ENCODE results near the gene FBXW7.

FBXW7 gene

DNA sequence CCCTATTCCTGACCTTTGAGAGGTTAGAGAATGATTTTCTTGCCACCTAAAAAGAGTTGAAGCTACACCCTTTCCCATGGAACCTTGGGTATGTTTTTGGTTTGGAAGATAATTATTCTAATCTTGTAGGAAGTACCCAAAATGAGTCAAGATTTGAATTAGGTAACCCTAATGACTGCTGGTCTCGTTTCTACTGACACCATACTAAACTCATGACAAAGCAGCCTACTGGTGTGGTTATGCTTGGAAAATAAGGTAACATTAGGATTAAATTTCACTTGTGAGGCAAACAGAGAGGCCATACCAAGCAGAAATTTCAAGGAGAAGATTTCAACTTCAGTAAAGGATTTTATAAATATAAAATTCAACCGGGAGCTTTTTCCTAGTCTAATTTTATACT, 107.9 kb downstream of the FBXW7 start:
- DNase-seq (ENCODE audit: low read depth in 2 of 2), result no peak

DNA sequence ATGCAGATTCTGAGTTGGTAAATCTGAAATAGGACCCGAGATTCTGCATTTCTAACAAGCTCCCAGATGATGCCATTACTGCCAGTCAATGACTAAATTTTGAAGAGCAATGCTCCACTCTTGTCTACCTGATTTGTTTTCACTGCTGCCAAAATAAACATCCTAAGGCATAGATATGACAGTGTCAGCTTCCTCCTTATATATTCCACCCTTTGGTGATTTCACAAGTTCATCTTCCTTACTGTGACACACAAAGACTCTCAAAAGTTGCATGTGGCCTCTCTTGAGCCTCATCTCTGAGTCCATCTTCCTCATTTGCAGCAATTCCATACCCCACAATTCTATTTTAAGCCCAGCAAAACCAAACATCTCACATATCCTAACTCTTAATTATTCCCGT, 110.9 kb downstream of the FBXW7 start:
- DNase-seq (ENCODE audit: low read depth in 2 of 2), result no peak

DNA sequence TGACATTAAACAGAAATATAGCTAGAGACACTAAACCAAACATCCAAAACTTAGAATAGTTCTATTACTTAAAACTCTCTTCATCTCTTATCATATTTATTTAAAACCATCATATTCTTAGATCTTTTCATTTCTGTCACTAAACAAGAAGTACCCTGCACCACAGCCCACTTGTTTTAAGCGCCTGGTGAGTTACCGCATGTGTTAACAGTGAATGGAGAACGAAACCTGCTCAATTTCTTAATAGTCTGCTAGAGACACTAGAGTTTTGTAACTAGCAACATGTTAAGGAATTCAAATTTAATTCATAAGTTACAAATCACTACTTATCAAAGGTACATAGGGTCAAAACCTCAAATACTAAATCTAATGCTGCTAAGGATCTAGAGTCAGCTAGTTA, 111.5 kb downstream of the FBXW7 start:
- no peak for DNase-seq (ENCODE audit: low read depth in 2 of 2)

DNA sequence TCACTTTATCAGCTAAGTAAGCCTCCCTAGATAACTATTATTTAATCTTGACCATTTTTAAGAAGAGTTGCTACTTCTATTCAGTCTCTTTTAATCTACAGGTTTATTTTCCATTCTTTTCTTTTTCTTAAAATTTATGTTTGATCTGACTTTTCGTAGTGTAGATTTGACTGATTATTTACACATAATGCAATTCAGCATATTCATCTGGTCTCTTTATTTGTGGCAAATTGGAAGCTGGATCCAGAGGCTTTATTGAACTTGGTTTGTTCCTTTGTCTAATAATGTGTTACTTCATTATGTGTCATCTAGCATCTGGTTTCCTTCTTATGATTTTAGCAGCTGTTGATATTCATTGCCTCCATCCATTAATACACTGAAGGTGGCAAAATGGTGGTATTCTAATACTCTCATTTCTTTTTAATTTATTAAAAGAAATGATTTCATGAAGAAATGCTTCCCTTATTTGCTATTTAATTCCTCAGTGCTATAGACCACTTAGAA, 113.0 kb downstream of the FBXW7 start:
- DNase-seq (ENCODE audit: low read depth in 2 of 2), result no peak

DNA sequence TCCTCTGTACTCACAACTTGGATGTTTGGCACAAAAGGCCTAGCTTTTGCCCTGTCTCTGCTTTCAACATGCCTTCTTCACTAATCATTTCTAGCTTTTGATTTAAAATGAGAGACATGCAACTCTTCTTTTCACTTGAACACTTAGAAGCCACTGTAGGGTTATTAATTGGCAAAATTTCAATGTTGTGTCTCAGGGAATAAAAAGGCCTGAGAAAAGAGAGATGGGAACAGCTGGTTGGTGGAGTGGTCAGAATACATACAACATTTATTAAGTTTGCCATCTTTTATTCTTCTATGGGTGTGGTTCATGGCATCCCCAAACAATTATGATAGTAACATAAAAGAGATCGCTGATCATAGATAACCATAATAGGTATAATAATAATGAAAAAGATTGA, 114.3 kb downstream of the FBXW7 start:
- DNase-seq (ENCODE audit: low read depth in 2 of 2), result no peak

DNA sequence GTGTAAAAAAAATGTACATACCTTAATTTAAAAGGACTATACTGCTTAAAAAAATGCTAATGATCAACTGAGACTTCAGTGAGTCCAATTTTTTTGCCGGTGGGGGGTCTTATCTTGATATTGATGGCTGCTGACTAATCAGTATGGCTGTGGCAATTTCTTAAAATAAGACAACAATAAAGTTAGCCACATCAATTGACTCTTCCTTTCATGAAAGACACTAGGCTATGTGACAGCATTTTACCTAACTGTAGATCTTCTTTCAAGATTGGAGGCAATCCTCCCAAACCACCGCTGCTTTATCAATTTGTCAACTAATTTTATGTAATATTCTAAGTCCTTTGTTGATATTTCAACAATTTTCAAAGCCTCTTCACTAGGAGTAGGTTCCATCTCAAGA, 116.1 kb downstream of the FBXW7 start:
- DNase-seq (ENCODE audit: low read depth in 2 of 2), result no peak

DNA sequence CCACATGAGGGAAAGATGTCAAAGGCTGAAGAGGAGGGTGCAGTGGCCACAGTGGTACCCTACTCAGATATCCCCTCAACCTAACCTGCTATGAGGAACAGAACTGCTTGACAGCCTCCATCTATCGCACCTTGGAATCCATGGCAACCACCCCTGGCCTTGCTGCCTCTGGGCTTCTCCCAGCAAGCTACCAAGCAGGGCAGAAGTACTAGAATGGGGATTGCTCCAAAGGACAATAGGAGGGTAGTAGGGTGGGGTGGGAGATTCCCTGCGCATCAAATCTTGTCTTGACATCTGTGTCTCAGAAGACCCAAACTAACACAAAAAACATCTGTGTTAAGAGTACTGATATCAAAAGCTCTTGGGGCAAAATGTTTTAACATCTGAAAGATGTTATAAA, 118.2 kb downstream of the FBXW7 start:
- no peak for DNase-seq (ENCODE audit: low read depth in 2 of 2)

DNA sequence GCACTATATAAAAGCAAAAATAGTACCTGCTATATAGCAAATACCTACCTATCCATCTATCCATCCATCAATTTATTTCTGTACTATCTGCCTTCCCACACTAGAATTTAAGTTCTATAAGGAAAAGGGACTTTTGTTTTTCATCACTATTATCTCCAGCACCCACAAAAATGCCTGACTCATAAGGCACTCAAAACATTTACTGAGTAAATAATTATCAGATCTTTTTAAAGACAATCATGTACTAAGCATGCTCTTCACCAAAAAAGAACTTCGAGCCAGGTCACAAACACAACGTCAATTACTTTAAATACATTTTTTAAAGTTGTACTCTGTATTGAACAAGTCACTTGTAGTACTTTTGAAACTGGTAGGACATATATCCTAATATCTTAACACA, 119.9 kb downstream of the FBXW7 start:
- no peak for DNase-seq (ENCODE audit: low read depth in 2 of 2)

DNA sequence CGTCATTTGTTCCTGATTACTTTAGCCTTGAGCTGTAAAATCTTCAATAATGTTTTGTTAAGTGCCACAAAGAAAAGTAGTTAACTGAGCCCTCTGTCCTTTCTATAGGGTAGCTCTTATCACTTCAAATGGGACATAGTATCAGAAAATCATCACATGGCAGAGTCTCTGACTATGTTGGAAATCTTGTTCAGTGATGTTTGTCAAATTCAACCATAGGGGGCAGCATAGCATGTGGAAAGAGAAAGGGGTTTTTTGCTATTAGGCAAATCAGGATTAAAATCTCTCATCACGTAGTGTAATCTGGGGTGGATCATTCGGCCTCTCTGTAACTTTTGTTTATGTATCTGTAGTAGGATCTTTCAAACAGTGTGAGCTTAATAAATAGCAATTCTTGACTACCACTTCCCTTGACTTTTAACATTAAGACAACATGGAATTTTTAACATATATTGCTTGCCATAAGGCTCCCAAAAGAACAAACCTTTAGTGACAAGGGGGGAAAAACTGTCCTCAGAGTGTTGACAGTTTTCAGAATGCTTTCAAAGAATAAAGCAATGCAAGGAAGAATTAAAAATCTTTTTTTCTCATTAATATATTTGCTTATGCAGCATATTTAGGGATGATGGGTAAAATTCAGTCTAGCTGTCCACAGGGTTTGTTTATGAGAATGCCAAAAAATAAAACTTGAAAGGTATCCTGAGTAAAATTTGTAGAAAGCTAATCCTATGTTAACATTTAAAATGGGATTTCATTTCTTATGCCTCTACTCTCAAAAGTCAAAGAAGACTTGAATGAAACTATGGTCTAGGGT, 127.2 kb downstream of the FBXW7 start:
- DNase-seq (ENCODE audit: low read depth in 2 of 2), result peak in 1 of 2 donors; percentile 14

DNA sequence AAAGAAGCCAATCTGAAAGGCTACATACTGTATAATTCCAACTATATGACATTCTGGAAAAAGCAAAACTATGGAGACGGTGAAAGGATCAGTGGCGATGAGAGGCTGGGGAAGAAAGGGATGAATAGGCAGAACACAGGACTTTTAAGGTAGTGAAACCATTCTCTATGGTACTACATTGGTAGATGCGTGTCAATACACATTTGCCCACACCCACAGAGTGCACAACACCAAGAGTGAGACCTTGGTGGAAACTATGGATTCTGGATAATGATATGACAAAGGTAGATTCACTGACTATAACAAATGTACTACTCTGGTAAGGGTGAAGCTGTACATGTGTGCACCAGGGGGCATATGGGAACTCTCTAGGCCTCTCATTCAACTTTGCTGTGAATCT, 134.5 kb downstream of the FBXW7 start:
- DNase-seq (ENCODE audit: low read depth in 2 of 2), result no peak

DNA sequence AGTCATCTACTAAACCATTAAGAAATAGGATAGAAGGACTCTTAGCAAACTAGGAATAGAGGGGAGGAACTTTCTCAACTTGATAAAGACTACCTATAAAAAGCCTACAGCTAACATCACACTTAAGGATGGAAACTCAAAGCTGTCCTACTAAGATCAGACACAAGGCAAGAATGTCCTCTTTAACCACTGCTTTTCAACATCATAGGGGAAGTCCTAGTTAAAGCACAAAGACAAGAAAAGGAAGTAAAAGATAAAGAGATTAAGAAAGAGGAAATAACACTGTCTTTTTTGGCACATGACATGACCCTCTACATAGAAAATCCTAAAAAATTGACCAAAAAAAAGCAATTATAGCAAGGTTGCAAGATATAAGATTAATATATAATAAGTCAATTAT, 136.6 kb downstream of the FBXW7 start:
- DNase-seq (ENCODE audit: low read depth in 2 of 2), result no peak

DNA sequence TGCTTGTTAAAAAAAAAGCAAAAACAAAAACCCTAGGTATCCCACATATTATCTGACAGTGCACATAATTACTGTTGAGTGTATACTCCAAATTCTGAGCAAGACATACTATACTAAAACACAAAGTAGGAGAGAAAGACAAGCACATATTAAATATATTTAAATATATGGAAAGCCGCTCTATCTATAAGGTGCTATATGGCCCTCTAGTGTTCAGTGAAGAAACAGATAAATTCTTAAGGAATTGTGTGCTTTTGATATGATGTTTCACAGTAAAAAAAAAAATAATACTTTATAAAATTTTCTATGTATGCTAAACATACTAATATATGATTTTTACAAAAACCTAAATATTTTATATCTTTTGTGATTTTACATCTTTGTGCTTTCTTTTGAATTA, 137.8 kb downstream of the FBXW7 start:
- no peak for DNase-seq (ENCODE audit: low read depth in 2 of 2)

DNA sequence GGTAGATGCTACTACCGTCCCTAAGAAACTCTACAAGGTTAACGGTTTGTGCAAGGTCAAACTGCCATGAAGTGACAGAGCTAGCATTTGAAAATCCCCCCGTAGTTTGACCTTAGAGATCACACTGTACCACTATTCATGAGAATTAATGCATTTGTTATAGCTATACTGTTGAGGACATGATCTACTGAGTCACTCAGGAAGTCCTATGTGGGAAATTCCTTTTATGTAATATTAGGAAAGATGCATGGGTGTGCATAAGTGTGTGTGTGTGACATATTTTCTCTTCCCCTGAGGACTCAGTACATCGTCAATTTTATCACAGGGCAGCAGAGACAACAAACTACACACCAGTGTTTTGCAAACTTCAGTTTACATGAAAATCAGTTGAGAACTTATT, 141.1 kb downstream of the FBXW7 start:
- DNase-seq (ENCODE audit: low read depth in 2 of 2), result no peak

DNA sequence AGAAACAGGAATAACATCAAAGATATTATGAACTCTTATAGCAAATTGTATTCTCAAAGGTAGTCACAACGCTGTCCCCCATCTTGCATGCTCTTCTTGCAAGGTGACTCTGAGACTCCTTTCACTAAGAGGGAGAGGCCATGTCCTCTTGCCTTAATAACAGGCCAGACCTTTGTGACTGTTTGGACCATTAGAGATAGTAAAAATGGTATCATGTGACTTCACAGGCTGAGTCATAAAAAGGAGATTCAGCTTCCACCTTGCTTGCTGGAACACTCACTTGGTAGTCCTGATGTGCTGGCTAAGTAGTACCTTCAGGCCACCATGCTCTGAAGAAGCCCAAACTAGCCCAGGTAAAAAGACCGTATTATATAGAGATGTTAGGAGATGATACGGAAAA, 143.8 kb downstream of the FBXW7 start:
- DNase-seq (ENCODE audit: low read depth in 2 of 2), result no peak

DNA sequence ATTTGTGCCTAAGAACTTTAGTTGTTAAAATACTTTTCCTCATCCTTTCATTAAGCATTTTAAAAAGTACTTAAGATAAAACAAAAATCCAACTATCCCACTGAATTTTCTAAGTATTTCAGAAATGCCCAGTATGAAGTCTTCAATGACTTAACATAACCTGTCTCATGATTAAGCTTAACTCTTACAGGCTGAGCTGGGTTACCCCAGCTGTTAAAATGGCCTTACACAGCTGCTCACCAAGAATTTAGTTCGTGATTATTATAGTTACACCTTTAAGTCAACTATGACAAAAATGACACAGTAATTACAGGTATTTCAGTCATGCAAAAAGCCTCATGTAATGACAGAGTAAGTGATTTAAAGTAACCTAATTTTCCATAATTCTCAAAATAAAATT, 145.7 kb downstream of the FBXW7 start:
- DNase-seq (ENCODE audit: low read depth in 2 of 2), result no peak

DNA sequence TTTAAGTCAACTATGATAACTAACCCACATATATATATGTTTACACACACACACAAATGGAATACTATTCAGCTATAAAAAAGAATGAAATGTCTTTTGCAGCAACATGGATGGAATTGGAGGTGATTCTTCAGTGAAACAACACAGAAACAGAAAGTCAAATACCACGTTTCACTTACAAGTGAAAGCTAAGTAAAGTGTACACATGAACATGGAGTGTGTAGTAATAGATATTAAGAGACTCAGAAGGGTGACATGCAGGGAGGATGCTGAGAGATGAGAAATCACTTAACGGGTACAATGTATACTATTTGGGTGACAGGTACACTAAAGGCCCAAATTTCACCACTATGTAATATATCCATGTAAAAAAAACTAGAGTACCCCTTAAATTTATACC, 146.5 kb downstream of the FBXW7 start:
- DNase-seq (ENCODE audit: low read depth in 2 of 2), result no peak

DNA sequence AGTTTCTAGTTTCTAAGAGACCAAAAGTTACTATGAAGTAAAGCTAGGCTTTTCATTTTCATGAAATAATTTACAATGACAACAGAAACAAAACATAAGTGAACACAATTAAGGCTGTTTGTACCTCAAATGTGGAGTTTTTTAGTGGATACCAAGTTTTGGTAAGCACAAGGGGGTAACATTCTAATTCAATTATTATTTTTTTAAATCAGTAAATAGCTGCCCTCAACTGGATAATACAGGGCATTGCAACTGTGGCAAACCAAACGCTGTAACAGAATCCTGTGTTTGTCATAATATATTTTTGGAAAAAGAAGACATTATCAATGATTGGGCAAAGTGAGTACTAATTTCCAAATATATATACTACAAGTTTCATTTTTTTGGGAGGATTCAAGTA, 150.3 kb downstream of the FBXW7 start:
- no peak for DNase-seq (ENCODE audit: low read depth in 2 of 2)

DNA sequence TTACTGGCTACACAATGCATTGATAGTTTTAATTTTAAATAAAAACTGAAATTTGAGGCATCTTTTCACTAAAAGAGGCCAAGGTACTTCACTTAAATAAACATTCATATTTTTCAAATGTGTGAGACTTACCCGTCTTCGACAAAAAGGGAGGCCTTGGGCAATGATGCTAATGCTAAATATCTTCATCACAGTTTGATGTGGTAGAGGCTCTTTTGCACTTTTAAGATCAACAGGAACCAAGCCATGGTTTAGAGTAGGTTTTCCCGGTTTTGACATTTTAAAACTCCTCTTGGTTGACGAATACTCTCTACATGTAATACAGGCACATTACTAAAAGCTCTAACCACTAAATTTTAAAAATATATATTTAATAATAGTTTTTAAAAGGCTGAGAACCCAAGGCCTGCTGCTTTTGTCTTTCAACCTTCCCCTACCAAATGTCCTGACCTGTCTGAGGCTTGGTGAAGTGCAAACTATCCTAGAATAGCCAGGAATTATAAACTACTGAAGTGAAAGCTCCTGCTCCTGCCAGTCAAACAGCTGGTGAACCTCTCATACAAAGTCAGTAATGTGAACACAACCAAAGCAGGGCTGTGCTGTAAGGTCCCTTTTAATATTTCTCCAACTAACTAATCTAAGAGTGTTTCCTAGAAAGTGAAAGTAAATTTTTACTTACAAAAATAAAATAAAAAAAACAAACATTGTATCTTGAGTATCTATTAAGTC, 153.7 kb downstream of the FBXW7 start:
- DNase-seq (ENCODE audit: low read depth in 2 of 2), result no peak

DNA sequence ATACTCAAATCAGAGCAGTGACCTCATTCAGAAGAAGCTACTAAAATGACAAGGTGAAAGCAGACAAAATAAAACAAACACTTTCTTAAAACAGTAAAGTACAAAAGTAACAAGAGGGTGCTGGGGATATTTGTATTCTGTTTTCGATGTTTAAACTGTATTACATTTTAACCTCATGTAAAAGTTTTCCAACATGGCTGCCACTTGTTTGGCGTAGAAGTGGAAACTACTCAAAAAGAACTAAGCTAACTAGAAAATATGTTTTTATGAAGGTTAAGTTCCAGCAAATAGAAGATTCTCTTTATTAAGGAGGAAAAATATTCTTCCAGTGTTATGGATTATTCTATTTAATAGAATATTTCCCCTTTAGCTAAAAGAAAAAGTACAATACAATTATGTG, 155.0 kb downstream of the FBXW7 start:
- DNase-seq (ENCODE audit: low read depth in 2 of 2), result no peak

DNA sequence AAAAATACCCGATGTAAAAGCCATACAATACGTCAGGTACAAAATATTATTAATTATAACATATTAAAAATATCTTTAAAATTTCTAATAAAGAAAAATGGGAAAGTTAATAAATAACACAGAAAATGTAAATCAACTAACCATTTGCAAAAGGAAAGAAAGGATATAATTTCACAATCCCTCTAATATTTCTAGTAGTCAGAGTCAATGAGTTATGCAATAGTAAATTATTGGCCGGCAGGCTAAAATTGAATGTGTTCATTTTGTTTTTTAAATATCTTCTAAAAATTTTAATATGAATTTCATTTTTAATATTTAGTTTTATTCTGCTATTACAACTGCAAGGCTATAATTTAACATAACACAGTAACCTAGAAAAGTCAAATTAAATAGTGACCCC, 155.7 kb downstream of the FBXW7 start:
- DNase-seq (ENCODE audit: low read depth in 2 of 2), result no peak

DNA sequence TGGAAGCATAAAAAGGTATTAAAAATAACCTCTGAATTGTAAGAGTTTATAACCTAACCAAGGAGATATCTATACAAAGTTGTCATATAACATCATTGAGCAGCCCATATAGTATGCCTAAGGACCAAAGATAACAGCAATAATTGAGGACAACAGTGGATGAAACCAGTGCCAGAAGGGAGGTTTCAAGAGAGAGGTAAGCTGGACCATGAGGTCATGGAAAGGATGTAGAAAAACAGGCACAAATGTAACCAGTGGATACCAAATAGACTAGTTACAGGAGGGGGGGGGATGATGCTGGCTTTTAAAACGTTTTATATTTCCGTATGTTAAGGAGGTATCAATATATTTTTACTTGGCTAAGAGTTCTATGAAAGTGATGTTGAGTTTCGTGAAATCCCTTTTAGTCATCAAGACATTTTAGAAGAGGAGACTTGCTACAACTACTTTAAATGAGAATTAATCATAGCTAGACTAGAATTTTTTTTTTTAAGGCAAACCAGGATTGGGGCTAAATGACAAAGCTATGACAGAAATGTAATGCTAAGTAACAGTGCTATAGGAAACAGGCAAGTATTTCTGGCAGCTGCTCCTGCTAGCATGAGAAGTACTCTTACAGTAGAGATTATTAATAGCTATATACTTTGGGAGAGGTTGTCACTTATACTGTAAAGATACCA, 161.1 kb downstream of the FBXW7 start:
- DNase-seq (ENCODE audit: low read depth in 2 of 2), result no peak

DNA sequence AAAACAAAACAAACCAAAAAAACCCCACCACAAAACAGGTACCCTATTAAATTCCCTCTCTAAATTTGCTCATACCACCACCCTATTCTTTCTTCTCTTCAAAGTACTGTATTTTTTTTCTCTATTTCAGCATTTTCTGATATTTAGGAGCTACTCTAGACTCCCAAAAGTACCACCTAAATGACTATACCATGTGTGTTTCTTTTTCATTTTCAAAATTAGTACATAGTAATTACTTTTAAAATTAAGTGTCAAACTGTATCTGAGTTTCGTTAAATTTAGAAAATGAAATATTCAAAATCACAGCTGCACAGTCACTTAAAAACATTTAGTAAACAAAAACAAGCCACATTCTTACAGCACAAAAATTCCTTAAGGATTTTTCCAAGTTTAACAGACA, 161.7 kb downstream of the FBXW7 start:
- no peak for DNase-seq (ENCODE audit: low read depth in 2 of 2)

DNA sequence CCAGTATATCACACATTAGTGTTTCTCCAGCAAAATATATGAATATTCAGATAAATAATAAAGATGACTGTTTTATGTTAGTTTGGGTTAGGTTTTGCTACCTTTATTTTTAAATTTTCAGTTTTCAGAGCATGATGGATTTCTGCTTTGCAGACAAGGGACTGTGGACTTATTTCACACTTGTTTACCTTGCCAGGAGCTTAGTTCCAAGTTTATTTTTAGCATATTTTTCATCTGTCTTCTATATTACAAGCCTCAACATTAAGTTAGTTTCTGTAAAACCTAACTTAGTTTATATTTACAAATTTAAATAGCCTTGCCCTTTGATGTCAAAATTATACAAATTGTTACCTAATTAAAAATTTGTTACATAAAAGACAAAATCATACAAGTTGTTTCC, 163.4 kb downstream of the FBXW7 start:
- DNase-seq (ENCODE audit: low read depth in 2 of 2), result no peak

Data from stimulated activated CD4-positive, alpha-beta T cell treated with anti-CD3 and anti-CD28 coated beads, Interleukin-1b, Interleukin-23, amount 100 ng/mL, for 4 hours (primary cell).